CD4-positive, alpha-beta T cell treated with Interleukin-17A for 4 hours (primary cell): ENCODE measurements around the gene ARRDC4.
"Not testable (repeated sequence)": the region's sequence is repeated elsewhere in the genome, so short reads cannot be mapped to it uniquely, and the experiment has no call there.

Experiments
- DNase-seq: peaks from one replicate; pipeline ENCODE4 v3.0.0-alpha.2; 2020; ENCODE audit warnings: mixed read lengths

Gene ARRDC4

GRCh38 chr15:97966924-97967620 is 6.6 kb downstream of the ARRDC4 start:
- no peak for DNase-seq

GRCh38 chr15:97967881-97968280 is 7.4 kb downstream of the ARRDC4 start:
- no peak for DNase-seq

GRCh38 chr15:97968380-97968779 is 7.9 kb downstream of the ARRDC4 start:
- no peak for DNase-seq

GRCh38 chr15:97972366-97972765 is 11.9 kb downstream of the ARRDC4 start:
- DNase-seq: no peak

- DNase-seq: no peak
Observed at GRCh38 chr15:97976129-97976528, 15.6 kb downstream of the ARRDC4 start.

GRCh38 chr15:97976766-97977503 is 16.4 kb downstream of the ARRDC4 start:
- DNase-seq: no peak

GRCh38 chr15:97977734-97978133 is 17.2 kb downstream of the ARRDC4 start:
- DNase-seq: no peak

- DNase-seq: no peak
Observed at GRCh38 chr15:97978401-97979139, 18.1 kb downstream of the ARRDC4 start.

- DNase-seq: no peak
Observed at GRCh38 chr15:97979140-97979520, 18.6 kb downstream of the ARRDC4 start.

GRCh38 chr15:97981058-97981457 is 20.6 kb downstream of the ARRDC4 start:
- no peak for DNase-seq

GRCh38 chr15:97981758-97982157 is 21.3 kb downstream of the ARRDC4 start:
- no peak for DNase-seq

- DNase-seq: no peak
Observed at GRCh38 chr15:97984157-97984556, 23.7 kb downstream of the ARRDC4 start.

- not testable (repeated sequence) for DNase-seq
Observed at GRCh38 chr15:97985979-97986378, 25.5 kb downstream of the ARRDC4 start.

- no peak for DNase-seq
Observed at GRCh38 chr15:97986781-97987180, 26.3 kb downstream of the ARRDC4 start.

GRCh38 chr15:97989299-97989698 is 28.8 kb downstream of the ARRDC4 start:
- DNase-seq: no peak

- no peak for DNase-seq
Observed at GRCh38 chr15:97991972-97992541, 31.6 kb downstream of the ARRDC4 start.

- DNase-seq: no peak
Observed at GRCh38 chr15:97992823-97993222, 32.3 kb downstream of the ARRDC4 start.

GRCh38 chr15:97993310-97993738 is 32.8 kb downstream of the ARRDC4 start:
- DNase-seq: no peak

GRCh38 chr15:97994236-97994635 is 33.7 kb downstream of the ARRDC4 start:
- no peak for DNase-seq

GRCh38 chr15:97995192-97995591 is 34.7 kb downstream of the ARRDC4 start:
- DNase-seq: no peak

GRCh38 chr15:97995881-97996603 is 35.5 kb downstream of the ARRDC4 start:
- DNase-seq: no peak

GRCh38 chr15:97998307-97999071 is 38.0 kb downstream of the ARRDC4 start:
- no peak for DNase-seq
